Left ventricle myocardium superior (tissue), 1 donor: ENCODE data around the gene ACAP3. TPM values are rescaled to one million over a fixed set of nuclear protein-coding genes. Genes with fewer than 3 reads are reported as not detected.

Source experiments
- ATAC-seq: fragments of 200-7000 bp; cut with Tn5 transposase; one replicate; pipeline ENCODE4 v1.9.1; 2020; ENCODE audit warnings: mild to moderate bottlenecking, moderate library complexity
- DNase-seq: peaks from one replicate; pipeline ENCODE4 v3.0.0-alpha.2; 2020
- intact Hi-C: fragments of 100-400 bp; cut with micrococcal nuclease; formaldehyde crosslinking; loops from one replicate; pipeline ENCODE4 v1.11.0; 2022
- total RNA-seq: library from RNA; stranded (reverse); fragmentation: NEBNext Ultra II Directional; extraction: Animal tissue kit (Norgen Biotek cat#: 25700); gene quantifications from one replicate; pipeline ENCODE4 v1.2.1, GENCODE V29; 2021
- donor health status: DM: no; HTN: yes; CAD: no; lungs with severe emphysema.

Gene ACAP3
- total RNA-seq, 1 donor from 2014 or later = 60.4 TPM

DNA sequence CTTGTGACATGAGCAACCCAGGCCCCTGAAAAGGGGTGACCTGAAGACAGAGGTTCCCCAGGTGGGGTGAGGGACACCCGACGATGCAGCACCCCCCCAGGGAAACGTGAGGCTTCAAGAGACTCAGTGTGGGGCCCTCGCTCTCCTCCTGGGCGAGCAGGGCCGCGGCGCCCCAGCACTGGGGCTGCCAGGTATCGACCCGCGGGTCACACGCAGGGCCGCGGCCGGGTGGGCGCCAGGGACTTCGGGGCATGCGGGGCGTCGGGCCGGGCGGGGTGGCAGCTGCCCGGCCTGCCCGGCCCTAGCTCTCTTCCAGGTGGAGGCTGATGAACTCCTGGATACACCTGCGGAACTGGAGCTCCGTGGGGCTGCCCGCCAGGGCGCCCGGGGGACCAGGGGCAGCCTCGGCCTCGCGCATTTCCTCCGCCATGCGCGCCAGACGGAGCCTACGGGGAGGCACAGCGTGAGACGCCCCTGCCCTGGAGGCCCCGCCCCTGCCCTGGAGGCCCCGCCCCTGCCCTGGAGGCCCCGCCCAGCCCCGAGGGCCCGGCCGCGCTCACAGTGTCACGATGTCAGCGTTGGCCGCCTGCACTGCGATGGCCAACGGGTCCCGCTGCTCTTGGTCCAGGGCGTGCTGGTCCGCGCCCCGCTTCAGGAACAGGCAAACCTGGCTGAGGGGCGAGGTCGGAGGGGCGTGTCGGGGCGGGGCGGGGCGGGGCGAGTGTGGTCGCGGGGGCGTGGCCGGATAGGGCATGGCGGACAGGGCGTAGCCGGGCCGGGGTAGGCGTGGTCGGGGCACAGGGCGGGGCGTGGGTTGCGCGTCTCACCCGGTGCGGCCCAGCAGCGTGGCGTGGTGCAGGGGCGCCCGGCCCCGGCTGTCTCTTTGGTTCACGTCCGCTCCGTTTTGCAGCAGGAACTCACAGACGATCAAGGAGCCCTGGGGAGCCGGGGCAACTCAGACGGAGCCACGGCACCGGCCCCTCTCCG is 14.2 kb downstream of the ACAP3 start:
- intact Hi-C loops = no loop called here
- peak; percentile 33 for DNase-seq
- no peak for ATAC-seq

GRCh38 chr1:1292851-1293250 is 14.9 kb downstream of the ACAP3 start:
- intact Hi-C loops = no loop called here
- DNase-seq = peak; percentile 26
- ATAC-seq = no peak

- DNase-seq (no peak), ATAC-seq (no peak)
- intact Hi-C loops = no loop called here
These were observed 15.3 kb downstream of the ACAP3 start for GRCh38 chr1:1292442-1292779.

DNA sequence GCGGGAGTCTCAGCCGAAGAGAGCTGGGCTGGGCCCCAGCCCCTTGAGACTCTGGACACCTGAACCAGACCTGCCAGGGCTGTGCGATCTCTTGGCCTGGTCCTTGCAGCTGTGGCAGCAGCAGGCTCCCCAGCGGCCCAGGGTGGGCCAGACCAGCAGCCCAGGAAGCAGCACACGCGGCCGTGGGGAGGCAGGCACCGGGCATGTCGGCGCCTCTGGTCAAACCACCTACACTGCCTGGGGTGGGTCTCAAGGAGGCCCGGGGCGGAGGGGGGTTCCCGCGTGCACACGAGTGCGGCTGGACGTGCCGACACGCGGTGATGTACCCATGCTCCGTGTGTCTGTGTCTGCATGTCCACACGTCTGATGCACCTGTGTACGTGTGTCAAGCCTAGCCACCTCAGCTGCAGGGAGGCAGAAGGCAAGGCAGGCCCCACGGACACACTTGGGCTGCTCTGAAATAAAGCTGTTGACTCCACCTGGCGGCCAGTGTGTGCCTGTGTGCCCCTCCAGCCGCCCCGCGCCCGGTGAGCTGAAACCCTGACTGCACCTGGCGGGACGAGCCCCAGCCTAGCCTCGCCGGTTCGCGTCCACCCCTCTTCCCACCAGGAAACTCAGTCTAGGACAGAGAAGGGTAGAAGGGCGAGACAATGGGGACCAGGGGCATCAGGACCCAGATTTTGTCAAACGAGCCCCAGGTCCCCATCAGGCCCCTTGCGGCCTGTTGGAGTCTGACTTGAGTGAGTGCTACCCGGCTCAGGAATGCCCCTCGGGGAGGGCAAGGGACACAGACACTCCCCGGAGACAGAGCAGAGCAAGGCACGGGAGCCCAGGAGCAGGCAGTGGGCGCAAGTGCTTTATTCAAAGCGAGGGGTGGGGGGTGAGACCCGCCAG is 15.9 kb downstream of the ACAP3 start:
- DNase-seq = peak; percentile 82

GRCh38 chr1:1291023-1291528 is 16.7 kb downstream of the ACAP3 start:
- ATAC-seq (no peak), DNase-seq (peak; percentile 42)
- intact Hi-C loops = no loop called here

More for the DNA sequence above, 15.9 kb downstream of the ACAP3 start:
- intact Hi-C loops = no loop called here
- ATAC-seq = peak; percentile 77

- intact Hi-C loops = no loop called here
- DNase-seq = peak; percentile 70
- ATAC-seq = peak; percentile 42
These were observed 17.4 kb downstream of the ACAP3 start for GRCh38 chr1:1290238-1290731.

GRCh38 chr1:1287288-1288110 is 20.2 kb downstream of the ACAP3 start:
- DNase-seq = no peak
- intact Hi-C loops = no loop called here

GRCh38 chr1:1286313-1287261 is 21.1 kb downstream of the ACAP3 start:
- ATAC-seq (no peak), DNase-seq (peak; percentile 28)
- intact Hi-C loops = no loop called here

More at GRCh38 chr1:1287288-1288110, 20.2 kb downstream of the ACAP3 start:
- ATAC-seq = no peak

DNA sequence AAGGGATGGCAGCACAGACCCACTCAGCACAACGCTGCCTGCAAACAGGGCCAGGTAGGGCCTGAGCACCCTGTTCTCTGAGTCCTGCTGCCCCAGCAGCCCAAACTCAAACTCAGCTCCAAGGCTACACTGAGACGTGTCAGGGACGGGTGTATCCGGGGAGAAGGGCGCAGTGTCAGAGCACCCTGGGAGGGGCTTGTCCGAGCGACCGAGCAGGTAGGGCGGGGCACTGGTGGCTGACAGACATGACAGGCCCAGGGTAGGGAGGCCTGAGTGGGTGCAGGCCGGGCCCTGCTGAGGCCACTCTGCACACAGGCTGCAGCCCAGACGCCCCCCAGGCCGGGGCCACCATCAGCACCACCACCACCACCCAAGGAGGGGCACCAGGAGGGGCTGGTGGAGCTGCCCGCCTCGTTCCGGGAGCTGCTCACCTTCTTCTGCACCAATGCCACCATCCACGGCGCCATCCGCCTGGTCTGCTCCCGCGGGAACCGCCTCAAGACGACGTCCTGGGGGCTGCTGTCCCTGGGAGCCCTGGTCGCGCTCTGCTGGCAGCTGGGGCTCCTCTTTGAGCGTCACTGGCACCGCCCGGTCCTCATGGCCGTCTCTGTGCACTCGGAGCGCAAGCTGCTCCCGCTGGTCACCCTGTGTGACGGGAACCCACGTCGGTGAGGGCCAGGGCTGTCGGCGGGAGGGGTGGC is 22.0 kb downstream of the ACAP3 start:
- ATAC-seq = no peak
- DNase-seq = peak; percentile 30
- intact Hi-C loops = no loop called here

DNA sequence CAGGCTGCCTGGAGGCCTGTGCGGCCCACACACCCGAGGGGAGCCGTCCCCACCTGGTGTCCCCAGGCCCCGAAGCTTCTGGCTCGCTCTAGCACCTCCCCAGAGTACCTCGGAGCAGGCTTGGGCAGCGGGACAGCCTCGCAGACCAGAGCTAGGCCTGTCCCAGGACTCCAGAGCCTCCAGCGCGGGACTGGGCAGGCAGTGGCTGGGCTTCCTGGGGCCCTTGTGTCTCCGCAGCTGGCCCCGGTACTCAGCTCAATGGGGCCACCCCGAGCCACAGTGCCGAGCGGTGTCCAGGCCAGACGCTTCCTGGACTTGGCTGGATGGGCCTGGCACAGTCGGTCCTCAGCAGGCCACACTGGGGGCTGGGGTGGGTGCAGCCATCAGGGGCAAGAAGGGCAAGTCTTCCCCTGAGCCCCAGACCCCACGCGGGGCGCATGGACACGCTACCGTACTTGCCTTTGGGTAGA is 22.6 kb downstream of the ACAP3 start:
- ATAC-seq = no peak
- no peak for DNase-seq
- intact Hi-C loops = no loop called here

DNA sequence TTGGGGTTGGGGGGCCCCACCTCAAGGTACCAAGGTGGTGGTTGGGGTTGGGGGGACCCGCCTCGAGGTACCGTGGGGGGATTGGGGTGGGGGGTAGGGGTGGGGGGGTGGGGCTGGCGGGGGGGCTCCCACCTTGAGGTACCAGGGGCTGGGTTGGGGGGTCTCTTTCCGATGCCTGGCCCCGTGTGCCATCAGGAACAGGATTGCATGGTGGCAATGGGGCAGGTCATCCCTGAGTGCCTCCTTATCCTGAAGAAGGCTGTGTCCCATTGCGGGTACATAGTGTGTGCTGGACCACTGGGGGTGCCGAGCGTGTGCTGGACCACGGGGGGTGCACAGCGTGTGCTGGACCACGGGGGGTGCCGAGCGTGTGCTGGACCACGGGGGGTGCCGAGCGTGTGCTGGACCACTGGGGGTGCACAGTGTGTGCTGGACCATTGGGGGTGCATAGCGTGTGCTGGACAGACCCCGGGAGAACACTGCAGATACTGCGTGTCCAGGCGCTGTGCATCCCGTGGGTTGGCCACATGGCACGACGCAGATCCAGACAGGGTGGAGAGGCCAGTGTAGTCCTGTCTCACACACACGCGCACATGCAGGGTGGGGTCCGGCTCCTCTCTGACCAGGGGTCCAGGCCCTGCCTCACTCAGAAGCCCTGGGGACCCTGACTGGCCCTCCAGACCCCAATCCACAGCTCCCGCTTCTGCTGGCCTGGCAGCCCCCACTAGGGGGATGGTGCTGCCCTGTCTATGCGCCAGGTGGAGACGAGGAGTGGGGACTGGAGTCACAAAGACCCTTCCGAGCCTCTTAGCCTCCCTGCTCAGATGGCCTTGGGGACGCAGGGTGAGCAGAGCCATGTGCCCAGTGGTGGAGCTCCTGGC is 23.3 kb downstream of the ACAP3 start:
- ATAC-seq (no peak), DNase-seq (no peak)
- intact Hi-C loops = no loop called here

DNA sequence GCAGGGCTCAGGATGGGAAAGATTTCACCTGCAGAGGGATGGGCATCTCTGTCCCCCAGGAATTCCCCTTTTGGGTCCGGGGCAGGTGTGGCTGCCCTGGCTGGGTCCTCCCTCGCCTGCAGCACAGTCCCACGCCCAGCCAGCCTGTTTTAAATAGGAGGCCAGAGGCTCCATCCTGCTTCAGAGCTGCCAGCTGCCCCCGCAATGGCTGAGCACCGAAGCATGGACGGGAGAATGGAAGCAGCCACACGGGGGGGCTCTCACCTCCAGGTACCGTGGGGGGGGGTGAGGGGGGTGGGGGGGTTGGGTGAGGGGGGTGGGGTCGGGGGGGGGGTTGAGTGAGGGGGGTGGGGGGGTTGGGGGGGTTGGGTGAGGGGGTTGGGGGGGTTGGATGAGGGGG is 23.9 kb downstream of the ACAP3 start:
- intact Hi-C loops = no loop called here
- DNase-seq (no peak), ATAC-seq (no peak)

GRCh38 chr1:1282998-1283397 is 24.7 kb downstream of the ACAP3 start:
- intact Hi-C loops = no loop called here
- ATAC-seq = no peak
- no peak for DNase-seq

DNA sequence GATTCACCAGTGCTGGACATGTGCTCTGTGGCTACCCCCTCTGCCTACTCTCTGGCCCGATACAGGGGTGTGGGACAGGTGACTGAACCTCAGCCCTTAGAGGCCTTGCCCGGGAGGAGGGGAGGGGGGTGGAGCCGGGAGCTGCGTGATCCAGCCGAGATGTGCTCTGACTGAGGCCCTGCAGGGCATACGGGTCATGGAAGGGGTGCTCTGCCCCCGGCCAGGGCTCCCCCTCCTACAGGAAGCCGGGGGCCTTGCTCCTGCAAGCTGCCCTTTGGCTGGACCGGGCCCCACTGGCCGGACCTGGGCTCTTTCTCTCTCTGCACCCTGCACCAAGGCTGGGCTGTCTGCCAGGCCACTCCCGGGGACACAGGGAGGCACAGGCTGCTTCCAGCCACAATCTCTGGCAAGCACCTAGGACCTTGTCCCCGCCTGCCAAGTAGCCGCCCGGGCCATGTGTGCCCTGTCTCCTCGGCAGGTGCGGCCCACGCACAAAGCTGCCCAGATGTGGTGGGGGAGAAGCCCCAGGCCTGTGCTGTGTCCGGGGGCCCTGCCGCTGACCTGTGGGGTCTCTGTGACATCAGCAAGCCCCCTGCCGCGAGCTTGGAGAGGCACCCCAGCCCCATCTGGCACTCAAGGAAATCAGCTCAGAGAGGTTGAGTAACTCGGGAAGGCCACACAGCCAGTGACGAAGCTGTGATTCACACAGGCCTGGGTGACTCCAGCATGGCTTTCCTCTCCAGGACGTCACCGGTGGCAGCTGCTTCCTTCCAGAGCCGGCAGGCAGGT is 26.0 kb downstream of the ACAP3 start:
- intact Hi-C loops = no loop called here
- peak; percentile 94 for ATAC-seq
- peak; percentile 93 for DNase-seq

DNA sequence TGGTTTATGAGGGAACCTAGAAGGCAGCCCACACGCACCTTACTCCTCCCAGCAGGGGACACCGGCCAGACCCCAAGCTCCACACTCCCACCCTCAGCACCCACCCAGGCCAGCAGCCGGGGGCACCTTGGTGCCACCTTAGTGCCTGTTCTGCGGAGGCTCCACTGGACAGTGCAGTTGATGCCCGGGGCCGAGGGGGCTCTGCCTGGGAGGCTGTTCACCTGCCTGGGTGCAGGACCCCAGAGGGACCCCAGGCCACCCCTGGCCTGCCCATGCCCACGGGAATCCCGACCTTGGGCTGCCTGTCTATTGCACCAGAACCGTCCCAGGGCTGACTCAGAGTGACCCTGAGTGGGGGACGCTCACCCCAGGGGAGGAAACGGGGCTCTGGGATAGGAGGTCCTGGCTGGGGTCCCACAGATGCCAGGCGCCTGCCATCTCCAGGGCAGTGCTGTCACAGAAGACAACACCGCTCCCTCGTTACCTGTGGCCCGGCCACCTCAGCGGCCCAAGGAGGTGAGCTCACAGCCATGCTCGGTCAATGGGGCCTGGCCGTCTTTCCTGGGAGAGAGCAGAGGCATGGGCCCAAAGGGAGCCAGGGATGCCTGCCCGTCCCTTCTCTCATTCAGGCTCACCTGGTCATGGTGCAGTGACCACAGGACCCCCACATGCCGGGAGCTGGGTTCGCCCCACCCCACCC is 26.8 kb downstream of the ACAP3 start:
- ATAC-seq (no peak), DNase-seq (no peak)
- intact Hi-C loops = no loop called here
